BLaER1 (cell line): ENCODE measurements around the gene NTPCR.
A peak's percentile ranks its signal among the peaks of the same experiment; 100 is the strongest.

ENCODE experiments used
- H3K27ac ChIP-seq: shearing (Covaris generic); formaldehyde crosslinking; 2 replicates; pipeline ENCODE4 v1.8.1; 2022
- H3K27me3 ChIP-seq: shearing (Covaris generic); formaldehyde crosslinking; 2 replicates; pipeline ENCODE4 v1.8.1; 2022
- H3K36me3 ChIP-seq: shearing (Covaris generic); formaldehyde crosslinking; 2 replicates; pipeline ENCODE4 v1.8.1; 2022
- H3K4me1 ChIP-seq: shearing (Covaris generic); formaldehyde crosslinking; 2 replicates; pipeline ENCODE4 v1.8.1; 2022
- H3K4me2 ChIP-seq: shearing (Covaris generic); formaldehyde crosslinking; 2 replicates; pipeline ENCODE4 v1.8.1; 2022
- H3K4me3 ChIP-seq: shearing (Covaris generic); formaldehyde crosslinking; 2 replicates; pipeline ENCODE4 v1.8.1; 2022
- H3K9ac ChIP-seq: shearing (Covaris generic); formaldehyde crosslinking; 2 replicates; pipeline ENCODE4 v1.8.1; 2022
- H3K9me3 ChIP-seq: shearing (Covaris generic); formaldehyde crosslinking; 2 replicates; pipeline ENCODE4 v1.8.1; 2022
- H4K20me1 ChIP-seq: shearing (Covaris generic); formaldehyde crosslinking; 2 replicates; pipeline ENCODE4 v1.8.1; 2022
- Cebpa-rat ChIP-seq: shearing (Covaris generic); IDR thresholded peaks from 2 replicates; pipeline ENCODE4 v1.8.1; 2022

The NTPCR gene

DNA sequence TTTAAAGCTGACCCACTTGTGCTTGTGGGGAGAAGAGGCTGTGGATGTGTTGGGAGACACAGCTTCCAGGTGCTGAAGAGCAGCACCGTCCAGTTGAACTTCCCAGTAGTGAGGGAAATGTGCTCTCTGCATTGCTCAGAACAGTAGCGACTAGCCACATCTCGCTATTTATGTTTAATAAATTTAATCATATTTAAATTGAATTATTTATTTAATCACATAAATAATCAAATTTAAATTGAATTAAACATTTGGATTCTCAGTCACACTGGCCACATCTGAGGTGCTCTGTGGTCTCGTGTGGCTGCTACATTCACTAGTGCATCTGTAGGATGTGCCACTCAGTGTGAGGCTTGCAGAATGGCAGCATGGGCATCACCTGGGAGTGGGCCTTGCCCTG, 20.1 kb downstream of the NTPCR start:
- no peak overlapping the region for H3K27ac ChIP-seq
- no peak overlapping the region for H3K9ac ChIP-seq
- H3K4me3 ChIP-seq = no peak overlapping the region

DNA sequence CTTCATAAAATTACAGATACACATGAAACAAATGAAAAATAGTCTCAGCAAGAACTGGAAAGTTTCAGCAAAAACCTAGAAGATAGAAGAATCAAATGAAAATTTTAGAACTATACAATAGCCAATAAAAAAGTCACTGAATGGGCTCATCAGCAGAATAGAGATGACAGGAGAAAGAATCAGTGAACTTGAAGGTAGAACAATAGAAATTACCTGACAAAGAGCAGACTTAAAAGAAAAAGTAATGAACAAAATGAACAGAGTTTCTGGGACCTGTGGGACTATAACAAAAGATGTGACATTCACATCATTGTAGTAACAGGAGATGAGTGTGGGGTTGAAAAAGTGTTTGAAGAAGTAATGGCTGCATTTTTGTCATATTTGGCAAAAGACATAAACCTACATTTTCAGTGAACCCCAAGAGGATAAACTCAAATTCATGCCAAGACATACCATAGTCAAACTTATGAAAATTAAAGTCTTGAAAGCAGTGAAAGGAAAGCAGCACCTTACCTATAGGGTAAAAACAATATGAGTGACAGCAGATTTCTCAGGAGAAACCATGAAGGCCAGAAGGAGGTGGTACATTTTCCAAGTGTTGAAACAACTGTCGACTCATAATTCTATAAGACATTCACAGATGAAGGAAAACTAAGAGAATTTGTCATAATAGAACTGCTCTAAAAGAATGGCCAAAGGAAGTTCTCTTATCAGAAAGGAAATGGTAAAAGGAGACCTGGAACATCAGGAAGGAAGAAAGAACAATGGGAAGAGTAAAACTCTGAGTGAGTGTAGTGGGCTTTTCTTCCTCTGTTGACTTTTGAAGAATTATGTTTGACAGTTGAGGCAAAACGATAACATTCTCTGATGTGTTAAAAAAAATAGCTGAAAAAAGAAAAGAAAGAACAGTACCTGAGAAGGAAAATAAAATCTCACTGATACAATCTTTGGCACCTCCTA, 23.5 kb downstream of the NTPCR start:
- Histone ChIP-seq H3K27me3 (no peaks in the 10 kb centered on the region), H3K36me3 (peaks cover 98% of the 10 kb centered on the region), H3K4me1 (peaks cover 16% of the 10 kb centered on the region), H3K9me3 (peaks cover 25% of the 10 kb centered on the region), H3K9ac (no peak overlapping the region), H3K27ac (no peak overlapping the region), H3K4me3 (no peak overlapping the region), H3K4me2 (no peak overlapping the region), H4K20me1 (no peaks in the 10 kb centered on the region)
- TF ChIP-seq Cebpa-rat = no peak

More for the DNA sequence above, 20.1 kb downstream of the NTPCR start:
- H4K20me1 ChIP-seq = no peaks in the 10 kb centered on the region
- H3K4me2 ChIP-seq = no peak overlapping the region
- peaks cover 94% of the 10 kb centered on the region for H3K36me3 ChIP-seq
- TF ChIP-seq Cebpa-rat = no peak
- no peaks in the 10 kb centered on the region for H3K27me3 ChIP-seq
- H3K4me1 ChIP-seq = peaks cover 12% of the 10 kb centered on the region
- peaks cover 25% of the 10 kb centered on the region for H3K9me3 ChIP-seq

DNA sequence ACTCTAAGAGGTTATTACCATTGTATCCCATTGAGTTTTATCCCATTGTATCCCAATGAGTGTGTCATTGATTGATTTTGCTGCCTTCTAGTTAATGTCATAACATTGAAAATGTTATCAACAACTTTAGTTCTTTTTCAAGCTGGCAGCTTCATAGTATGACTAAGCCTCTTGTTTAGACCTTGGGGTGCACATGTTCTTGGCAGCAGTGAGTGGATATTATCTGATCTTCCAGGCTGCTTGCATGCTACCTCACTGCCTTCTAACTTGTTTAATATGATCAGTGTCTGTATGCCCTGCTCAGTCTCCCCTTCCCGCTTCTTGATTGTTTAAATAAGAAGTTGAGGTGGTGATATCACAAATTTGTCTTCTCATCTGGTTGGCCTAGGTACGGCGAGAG, 24.6 kb downstream of the NTPCR start:
- Histone ChIP-seq H3K27me3 (no peaks in the 10 kb centered on the region), H3K9me3 (peaks cover 25% of the 10 kb centered on the region), H4K20me1 (no peaks in the 10 kb centered on the region), H3K4me1 (peaks cover 15% of the 10 kb centered on the region), H3K4me3 (no peak overlapping the region), H3K9ac (no peak overlapping the region), H3K4me2 (no peak overlapping the region), H3K27ac (no peak overlapping the region), H3K36me3 (peaks cover 95% of the 10 kb centered on the region)
- no peak for TF ChIP-seq Cebpa-rat

DNA sequence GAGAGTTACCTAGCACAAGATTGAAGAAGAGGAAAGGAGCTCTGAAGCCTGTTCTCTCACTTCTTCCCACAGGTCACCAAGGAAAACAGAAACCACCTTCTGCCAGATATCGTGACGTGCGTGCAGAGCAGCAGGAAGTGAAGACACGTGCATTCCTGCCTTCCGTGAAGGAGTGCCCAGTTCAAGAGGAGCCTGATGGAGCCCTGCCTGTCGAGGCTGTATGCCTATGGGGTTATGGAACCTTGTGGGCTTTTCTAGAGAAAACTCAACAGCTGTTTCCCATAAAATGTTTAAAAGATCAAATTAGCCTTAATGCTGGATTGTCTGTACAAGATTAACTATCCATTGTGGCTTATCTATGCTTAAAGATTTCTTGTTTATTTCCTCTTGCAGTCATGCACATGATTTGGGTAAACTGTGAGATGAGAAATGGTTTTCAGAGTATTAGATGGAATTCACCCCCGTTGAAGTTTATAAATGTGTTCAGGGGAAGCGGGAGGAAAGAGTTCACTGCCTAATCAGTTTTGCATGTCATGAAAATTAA, 27.8 kb downstream of the NTPCR start:
- Histone ChIP-seq H3K36me3 (peaks cover 71% of the 10 kb centered on the region), H3K4me1 (peaks cover 15% of the 10 kb centered on the region), H3K4me3 (no peak overlapping the region), H3K27ac (0 out of 2 replicates have a peak overlapping the region, but pooled peaks have one; percentile 18), H3K9me3 (peaks cover 11% of the 10 kb centered on the region), H3K9ac (no peak overlapping the region), H3K4me2 (no peak overlapping the region), H3K27me3 (no peaks in the 10 kb centered on the region), H4K20me1 (no peaks in the 10 kb centered on the region)
- no peak for TF ChIP-seq Cebpa-rat

DNA sequence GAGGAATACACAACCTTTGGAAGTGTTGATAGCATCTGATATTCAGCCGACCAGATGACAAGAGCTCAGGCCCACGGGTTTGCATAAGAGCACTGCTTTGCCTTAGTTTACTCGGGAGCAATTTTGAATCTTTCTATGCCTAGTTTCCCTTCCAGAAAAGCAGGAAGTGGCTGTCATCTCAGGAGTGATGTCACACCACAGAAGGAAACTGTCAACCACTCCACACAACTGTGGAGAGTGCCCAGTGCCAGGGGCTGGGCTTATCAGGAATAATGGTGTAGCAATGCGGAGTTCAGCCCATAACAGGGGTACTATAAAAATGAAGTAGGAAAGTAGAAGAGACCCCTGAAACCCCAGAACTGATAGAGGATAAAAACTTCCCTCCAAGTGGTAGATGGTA, 28.4 kb downstream of the NTPCR start:
- Histone ChIP-seq H3K4me3 (no peak overlapping the region), H4K20me1 (no peaks in the 10 kb centered on the region), H3K9ac (no peak overlapping the region), H3K36me3 (peaks cover 64% of the 10 kb centered on the region), H3K4me2 (no peak overlapping the region), H3K4me1 (peaks cover 15% of the 10 kb centered on the region), H3K27me3 (no peaks in the 10 kb centered on the region), H3K27ac (no peak overlapping the region), H3K9me3 (peaks cover 4% of the 10 kb centered on the region)
- TF ChIP-seq Cebpa-rat = no peak

DNA sequence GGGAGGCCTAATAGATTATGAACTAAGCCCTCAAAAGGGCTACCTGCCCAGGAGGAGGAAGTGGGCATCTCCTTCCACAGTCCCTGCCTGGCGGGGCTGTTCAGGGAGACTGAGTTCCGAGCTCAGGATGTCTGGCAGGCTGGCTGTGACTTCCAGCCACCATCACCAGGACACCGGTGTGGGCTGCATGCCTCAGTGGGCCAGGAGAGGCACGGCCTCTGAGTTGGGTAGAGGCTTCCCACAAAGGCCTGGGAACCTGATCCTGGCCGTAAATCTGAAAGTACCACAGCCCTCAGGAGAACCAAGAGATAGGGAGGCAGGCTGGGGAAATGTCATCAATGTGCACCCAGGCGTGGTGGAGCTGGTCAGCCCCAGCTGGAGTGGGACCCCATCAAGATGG, 29.1 kb downstream of the NTPCR start:
- no peak overlapping the region for H3K4me3 ChIP-seq
- H4K20me1 ChIP-seq = no peaks in the 10 kb centered on the region
- H3K9me3 ChIP-seq = no peaks in the 10 kb centered on the region
- no peak for TF ChIP-seq Cebpa-rat
- H3K27me3 ChIP-seq = no peaks in the 10 kb centered on the region
- H3K4me2 ChIP-seq = no peak overlapping the region
- H3K4me1 ChIP-seq = peaks cover 15% of the 10 kb centered on the region
- no peak overlapping the region for H3K27ac ChIP-seq
- no peak overlapping the region for H3K9ac ChIP-seq
- peaks cover 62% of the 10 kb centered on the region for H3K36me3 ChIP-seq

DNA sequence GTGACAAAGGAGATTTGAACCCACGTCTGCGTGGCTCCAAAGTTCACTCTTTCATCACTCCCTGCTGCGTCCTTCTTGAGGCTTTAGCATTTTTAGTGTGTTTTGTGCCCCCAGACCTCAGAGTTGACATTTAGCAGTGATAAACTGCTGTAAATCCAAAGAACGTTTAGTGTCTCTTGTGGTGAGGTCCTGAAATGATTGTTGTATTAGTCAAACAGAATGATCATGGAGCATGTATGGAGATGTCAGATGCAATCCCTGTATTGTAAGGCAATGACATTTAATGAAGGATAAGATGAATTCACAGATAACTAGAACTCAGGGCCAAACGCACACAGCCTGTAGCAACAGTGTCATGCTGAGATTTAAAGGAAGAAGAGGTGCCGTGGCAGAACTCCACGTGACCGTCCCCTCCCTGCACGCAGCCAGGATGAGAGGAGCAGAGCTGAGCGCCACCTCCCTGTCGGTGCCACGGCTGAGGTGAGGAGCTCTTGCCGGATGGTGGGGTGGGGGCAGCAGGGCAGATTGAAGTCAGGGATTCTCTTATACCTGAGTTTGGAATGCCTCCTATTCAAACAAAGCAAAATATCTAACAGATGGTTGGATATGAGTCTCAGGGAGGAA, 30.1 kb downstream of the NTPCR start:
- Histone ChIP-seq H3K4me1 (peaks cover 15% of the 10 kb centered on the region), H4K20me1 (no peaks in the 10 kb centered on the region), H3K9ac (no peak overlapping the region), H3K4me3 (no peak overlapping the region), H3K36me3 (peaks cover 53% of the 10 kb centered on the region), H3K27ac (no peak overlapping the region), H3K4me2 (no peak overlapping the region), H3K9me3 (no peaks in the 10 kb centered on the region), H3K27me3 (no peaks in the 10 kb centered on the region)
- TF ChIP-seq Cebpa-rat = no peak

DNA sequence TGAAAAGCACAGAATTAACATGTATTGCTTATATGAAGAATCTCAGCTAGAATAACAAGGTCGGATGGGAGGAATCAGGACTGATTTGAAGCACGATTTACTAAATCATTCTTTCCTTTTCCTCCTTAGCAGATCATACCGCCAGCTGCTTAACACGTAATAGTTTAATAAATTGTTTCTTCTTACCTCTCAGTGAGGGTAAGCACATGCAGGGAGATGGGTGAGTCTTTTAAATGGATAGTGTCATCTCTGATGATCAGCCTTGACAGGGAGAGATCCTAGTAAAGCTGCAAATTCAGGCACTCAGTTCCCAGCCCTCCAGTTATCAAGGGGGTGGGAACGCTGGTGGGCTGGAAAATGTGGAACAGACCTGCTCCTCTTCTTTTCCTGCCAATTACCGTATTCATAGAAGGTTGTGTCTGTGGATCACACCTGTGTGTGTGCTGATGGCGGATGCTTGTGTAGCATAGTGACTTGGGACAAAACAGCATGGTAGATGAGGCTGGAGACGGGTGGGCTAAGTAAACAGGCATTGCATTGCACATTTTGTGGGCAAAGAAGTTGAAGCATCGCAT, 30.7 kb downstream of the NTPCR start:
- H4K20me1 ChIP-seq = no peaks in the 10 kb centered on the region
- no peak overlapping the region for H3K4me2 ChIP-seq
- no peak overlapping the region for H3K9ac ChIP-seq
- no peak for TF ChIP-seq Cebpa-rat
- H3K9me3 ChIP-seq = no peaks in the 10 kb centered on the region
- H3K27me3 ChIP-seq = no peaks in the 10 kb centered on the region
- peaks cover 49% of the 10 kb centered on the region for H3K36me3 ChIP-seq
- H3K27ac ChIP-seq = no peak overlapping the region
- peaks cover 15% of the 10 kb centered on the region for H3K4me1 ChIP-seq
- H3K4me3 ChIP-seq = no peak overlapping the region

DNA sequence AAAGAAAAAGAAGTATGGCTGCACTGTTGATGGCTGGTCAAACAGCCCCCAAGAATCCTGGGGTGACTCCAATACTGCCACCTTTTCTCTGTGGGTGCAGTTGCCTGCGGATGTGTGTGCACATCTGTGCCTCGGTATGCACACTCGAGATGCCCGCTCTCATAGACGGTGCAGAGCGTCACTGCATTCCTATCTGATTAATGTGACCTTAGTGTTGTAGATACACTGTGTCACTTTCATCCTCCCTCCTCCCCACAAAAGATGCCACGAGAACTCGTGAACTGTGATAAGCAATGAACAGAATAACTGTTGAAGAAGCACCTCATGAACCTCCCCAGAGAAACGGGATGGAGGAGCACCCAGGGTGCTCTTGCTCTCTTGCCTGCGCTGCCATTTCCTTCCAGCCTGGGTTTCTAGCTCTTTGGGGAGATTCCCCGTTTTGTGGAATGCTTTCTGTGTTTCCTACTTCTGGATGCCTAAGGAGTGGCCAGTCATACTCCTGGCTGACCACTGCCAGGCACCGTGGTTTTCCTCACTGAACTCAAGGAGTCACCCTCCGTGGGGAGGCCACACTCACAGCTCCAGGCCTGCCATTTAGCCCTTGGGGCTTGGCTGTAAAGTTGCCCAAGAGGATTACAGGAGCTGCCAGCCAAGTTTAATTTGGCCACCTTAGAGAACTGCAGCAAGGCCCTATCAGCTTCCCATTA, 32.0 kb downstream of the NTPCR start:
- TF ChIP-seq Cebpa-rat = no peak

More for the DNA sequence above, 32.0 kb downstream of the NTPCR start:
- Histone ChIP-seq H3K27me3 (no peaks in the 10 kb centered on the region), H3K36me3 (peaks cover 36% of the 10 kb centered on the region), H3K4me2 (no peak overlapping the region), H3K4me3 (no peak overlapping the region), H3K4me1 (peaks cover 15% of the 10 kb centered on the region), H3K27ac (no peak overlapping the region), H3K9ac (no peak overlapping the region), H4K20me1 (no peaks in the 10 kb centered on the region), H3K9me3 (no peaks in the 10 kb centered on the region)
